ENCODE measurements around the gene TMEM59. TPM values are rescaled to one million over a fixed set of nuclear protein-coding genes. Genes with fewer than 3 reads are reported as not detected.
"Not testable (repeated sequence)": the region's sequence is repeated elsewhere in the genome, so short reads cannot be mapped to it uniquely, and the experiment has no call there.

Gene TMEM59
- total RNA-seq, 2 donors from 2014 or later, result 148 to 179 TPM

GRCh38 chr1:54081306-54082270 lies 28.6 kb upstream of the TMEM59 start:
- peaks cover 5% of the 10 kb centered on the region for H3K4me1 Mint-ChIP-seq (ENCODE audit: low read depth)
- peak; percentile 85 to 87 for ATAC-seq (replicated peaks in 1 of 2)
- H3K27me3 Mint-ChIP-seq (ENCODE audit: low read depth), result no peaks in the 10 kb centered on the region
- no peak overlapping the region for H3K27ac Mint-ChIP-seq
- no peaks in the 10 kb centered on the region for H3K9me3 Mint-ChIP-seq
- DNase-seq, result peak; percentile 66 to 68
- H3K4me3 Mint-ChIP-seq, result no peak overlapping the region
- no peaks in the 10 kb centered on the region for H3K36me3 Mint-ChIP-seq (ENCODE audit: insufficient read depth in 2 of 2)

GRCh38 chr1:54080598-54081049 lies 27.6 kb upstream of the TMEM59 start:
- no peaks in the 10 kb centered on the region for H3K36me3 Mint-ChIP-seq (ENCODE audit: insufficient read depth in 2 of 2)
- no peaks in the 10 kb centered on the region for H3K9me3 Mint-ChIP-seq
- H3K4me1 Mint-ChIP-seq (ENCODE audit: low read depth), result peaks cover 5% of the 10 kb centered on the region
- ATAC-seq (replicated peaks in 1 of 2) (no peak), DNase-seq (no peak)
- no peak overlapping the region for H3K4me3 Mint-ChIP-seq
- H3K27ac Mint-ChIP-seq, result no peak overlapping the region
- H3K27me3 Mint-ChIP-seq (ENCODE audit: low read depth), result no peaks in the 10 kb centered on the region

GRCh38 chr1:54077359-54077758 lies 24.4 kb upstream of the TMEM59 start:
- Mint-ChIP-seq H3K36me3 (ENCODE audit: insufficient read depth in 2 of 2) (peaks cover 0 to under 1% of the 10 kb centered on the region in 2 donors), H3K9me3 (no peaks in the 10 kb centered on the region), H3K27ac (no peak overlapping the region), H3K4me1 (ENCODE audit: low read depth) (peaks cover 5% of the 10 kb centered on the region), H3K4me3 (no peak overlapping the region), H3K27me3 (ENCODE audit: low read depth) (no peaks in the 10 kb centered on the region)
- DNase-seq (no peak), ATAC-seq (replicated peaks in 1 of 2) (no peak)

- DNase-seq (no peak), ATAC-seq (replicated peaks in 1 of 2) (peak; percentile 65 to 75)
- no peak overlapping the region for H3K4me3 Mint-ChIP-seq
- H3K4me1 Mint-ChIP-seq (ENCODE audit: low read depth), result no peaks in the 10 kb centered on the region
- H3K9me3 Mint-ChIP-seq, result no peaks in the 10 kb centered on the region
- no peak overlapping the region for H3K27ac Mint-ChIP-seq
- H3K27me3 Mint-ChIP-seq (ENCODE audit: low read depth), result no peaks in the 10 kb centered on the region
- H3K36me3 Mint-ChIP-seq (ENCODE audit: insufficient read depth in 2 of 2), result peaks cover 3 to 5% of the 10 kb centered on the region in 2 donors
These were observed 17.3 kb upstream of the TMEM59 start for GRCh38 chr1:54070171-54070837.

GRCh38 chr1:54069791-54070170 lies 16.8 kb upstream of the TMEM59 start:
- no peaks in the 10 kb centered on the region for H3K9me3 Mint-ChIP-seq
- no peak overlapping the region for H3K27ac Mint-ChIP-seq
- no peak for DNase-seq

GRCh38 chr1:54064299-54064698 lies 11.3 kb upstream of the TMEM59 start:
- DNase-seq (no peak), ATAC-seq (replicated peaks in 1 of 2) (no peak)
- H3K4me1 Mint-ChIP-seq (ENCODE audit: low read depth), result peaks cover 15% of the 10 kb centered on the region
- peaks cover 0 to 7% of the 10 kb centered on the region in 2 donors for H3K36me3 Mint-ChIP-seq (ENCODE audit: insufficient read depth in 2 of 2)
- no peak overlapping the region for H3K4me3 Mint-ChIP-seq
- no peaks in the 10 kb centered on the region for H3K9me3 Mint-ChIP-seq
- no peak overlapping the region for H3K27ac Mint-ChIP-seq
- no peaks in the 10 kb centered on the region for H3K27me3 Mint-ChIP-seq (ENCODE audit: low read depth)

More at GRCh38 chr1:54069791-54070170, 16.8 kb upstream of the TMEM59 start:
- Mint-ChIP-seq H3K4me3 (no peak overlapping the region), H3K4me1 (ENCODE audit: low read depth) (no peaks in the 10 kb centered on the region), H3K36me3 (ENCODE audit: insufficient read depth in 2 of 2) (peaks cover 3 to 9% of the 10 kb centered on the region in 2 donors), H3K27me3 (ENCODE audit: low read depth) (no peaks in the 10 kb centered on the region)
- ATAC-seq (replicated peaks in 1 of 2), result peak; percentile 19 to 29

GRCh38 chr1:54054438-54054749 lies 1.4 kb upstream of the TMEM59 start:
- Mint-ChIP-seq H3K4me3 (no peak overlapping the region), H3K36me3 (ENCODE audit: insufficient read depth in 2 of 2) (peaks cover 4 to 18% of the 10 kb centered on the region in 2 donors), H3K27ac (peak overlapping the region; percentile 59), H3K9me3 (no peaks in the 10 kb centered on the region), H3K27me3 (ENCODE audit: low read depth) (no peaks in the 10 kb centered on the region), H3K4me1 (ENCODE audit: low read depth) (peaks cover 58% of the 10 kb centered on the region)
- DNase-seq (peak in 1 of 2 donors; percentile 3), ATAC-seq (replicated peaks in 1 of 2) (no peak)

- no peaks in the 10 kb centered on the region for H3K9me3 Mint-ChIP-seq
- peak overlapping the region; percentile 59 for H3K27ac Mint-ChIP-seq
- peaks cover 55% of the 10 kb centered on the region for H3K4me1 Mint-ChIP-seq (ENCODE audit: low read depth)
- peaks cover 4 to 17% of the 10 kb centered on the region in 2 donors for H3K36me3 Mint-ChIP-seq (ENCODE audit: insufficient read depth in 2 of 2)
- ATAC-seq (replicated peaks in 1 of 2) (no peak), DNase-seq (peak in 1 of 2 donors; percentile 7)
- no peak overlapping the region for H3K4me3 Mint-ChIP-seq
- H3K27me3 Mint-ChIP-seq (ENCODE audit: low read depth), result no peaks in the 10 kb centered on the region
These were observed 887 bp upstream of the TMEM59 start for GRCh38 chr1:54053745-54054437.

GRCh38 chr1:54052431-54052933 lies 522 bp downstream of the TMEM59 start:
- Mint-ChIP-seq H3K27ac (no peak overlapping the region), H3K4me1 (ENCODE audit: low read depth) (peaks cover 55% of the 10 kb centered on the region), H3K36me3 (ENCODE audit: insufficient read depth in 2 of 2) (peaks cover 2 to 9% of the 10 kb centered on the region in 2 donors), H3K27me3 (ENCODE audit: low read depth) (no peaks in the 10 kb centered on the region), H3K9me3 (no peaks in the 10 kb centered on the region), H3K4me3 (no peak overlapping the region)
- ATAC-seq (replicated peaks in 1 of 2) (peak; percentile 33 to 42), DNase-seq (peak; percentile 38 to 44)

GRCh38 chr1:54051933-54052430 lies 1.0 kb downstream of the TMEM59 start:
- ATAC-seq (replicated peaks in 1 of 2) (no peak), DNase-seq (no peak)
- Mint-ChIP-seq H3K9me3 (no peaks in the 10 kb centered on the region), H3K27ac (no peak overlapping the region), H3K4me1 (ENCODE audit: low read depth) (peaks cover 55% of the 10 kb centered on the region), H3K4me3 (no peak overlapping the region), H3K36me3 (ENCODE audit: insufficient read depth in 2 of 2) (peaks cover 0 to 4% of the 10 kb centered on the region in 2 donors), H3K27me3 (ENCODE audit: low read depth) (no peaks in the 10 kb centered on the region)

GRCh38 chr1:54050435-54050834 lies 2.6 kb downstream of the TMEM59 start:
- not testable (repeated sequence) for H3K36me3 Mint-ChIP-seq (ENCODE audit: insufficient read depth in 2 of 2); DNase-seq; H3K27ac Mint-ChIP-seq; H3K27me3 Mint-ChIP-seq (ENCODE audit: low read depth); H3K9me3 Mint-ChIP-seq; ATAC-seq (replicated peaks in 1 of 2)
- peak overlapping the region in 1 of 2 donors; percentile 6 for H3K4me3 Mint-ChIP-seq
- peaks cover 41% of the 10 kb centered on the region for H3K4me1 Mint-ChIP-seq (ENCODE audit: low read depth)

- no peak for ATAC-seq (replicated peaks in 1 of 2)
- Mint-ChIP-seq H3K27me3 (ENCODE audit: low read depth) (no peaks in the 10 kb centered on the region), H3K9me3 (no peaks in the 10 kb centered on the region), H3K4me3 (no peak overlapping the region), H3K4me1 (ENCODE audit: low read depth) (peaks cover 27% of the 10 kb centered on the region), H3K27ac (peak overlapping the region; percentile 76), H3K36me3 (ENCODE audit: insufficient read depth in 2 of 2) (peaks cover 0 to 14% of the 10 kb centered on the region in 2 donors)
- no peak for DNase-seq
These were observed 5.4 kb downstream of the TMEM59 start for GRCh38 chr1:54047384-54048305.

Measured in activated T-cell treated with anti-CD3 and anti-CD28 coated beads, Interleukin-2, amount 50 U/mL, for 72 hours (primary cell).